Mesendoderm (in vitro differentiated cells): ENCODE results near the gene KLHL22.

Experiments used
- DNase-seq: peaks from one replicate; pipeline ENCODE4 v3.0.0; 2013
- H2AK5ac ChIP-seq: 2 replicates; pipeline ENCODE4 v1.6.1; 2013; ENCODE audit warnings: low read length, inconsistent platforms
- H2BK120ac ChIP-seq: 2 replicates; pipeline ENCODE4 v1.6.1; 2013; ENCODE audit warnings: low read depth, mild to moderate bottlenecking, low read length, moderate library complexity, mixed read lengths
- H2BK15ac ChIP-seq: replicated peaks from 2 replicates; pipeline ENCODE4 v1.6.1; 2013; ENCODE audit warnings: low read depth, mild to moderate bottlenecking, moderate library complexity
- H2BK5ac ChIP-seq: 2 replicates; pipeline ENCODE4 v1.6.1; 2013; ENCODE audit warnings: low read length, inconsistent platforms
- H3K18ac ChIP-seq: 2 replicates; pipeline ENCODE4 v1.6.1; 2013; ENCODE audit warnings: mild to moderate bottlenecking, low read length, mixed read lengths
- H3K23ac ChIP-seq: one replicate; pipeline ENCODE4 v1.6.1; 2013; ENCODE audit warnings: low read length
- H3K27ac ChIP-seq: 2 replicates; pipeline ENCODE4 v1.5.1; 2013; ENCODE audit warnings: low read depth, mild to moderate bottlenecking, inconsistent platforms, low read length, moderate library complexity
- H3K27me3 ChIP-seq: 2 replicates; pipeline ENCODE4 v1.6.1; 2013; ENCODE audit warnings: low read length, control low read depth, mild to moderate bottlenecking, inconsistent platforms; ENCODE audit not compliant: insufficient read depth, poor library complexity
- H3K36me3 ChIP-seq: 2 replicates; pipeline ENCODE4 v1.6.1; 2013; ENCODE audit warnings: low read length, inconsistent platforms; ENCODE audit not compliant: control insufficient read depth, insufficient read depth
- H3K4ac ChIP-seq: one replicate; pipeline ENCODE4 v1.6.1; 2013; ENCODE audit warnings: low read depth, mild to moderate bottlenecking, low read length, moderate library complexity
- H3K4me1 ChIP-seq: 2 replicates; pipeline ENCODE4 v1.6.1; 2013; ENCODE audit warnings: low read depth, low read length, inconsistent platforms; ENCODE audit not compliant: control insufficient read depth
- H3K4me2 ChIP-seq: 2 replicates; pipeline ENCODE4 v1.6.1; 2013; ENCODE audit warnings: low read length
- H3K4me3 ChIP-seq: 2 replicates; pipeline ENCODE4 v1.5.1; 2013; ENCODE audit warnings: mild to moderate bottlenecking, low read length
- H3K56ac ChIP-seq: one replicate; pipeline ENCODE4 v1.6.1; 2013; ENCODE audit warnings: low read length
- H3K79me1 ChIP-seq: 2 replicates; pipeline ENCODE4 v1.6.1; 2013; ENCODE audit warnings: low read length, inconsistent platforms
- H3K79me2 ChIP-seq: 2 replicates; pipeline ENCODE4 v1.6.1; 2013; ENCODE audit warnings: mild to moderate bottlenecking, low read length; ENCODE audit not compliant: control insufficient read depth, insufficient read depth
- H3K9ac ChIP-seq: 2 replicates; pipeline ENCODE4 v1.6.1; 2013; ENCODE audit warnings: low read length, inconsistent platforms
- H4K5ac ChIP-seq: one replicate; pipeline ENCODE4 v1.6.1; 2013; ENCODE audit warnings: low read length
- H4K8ac ChIP-seq: one replicate; pipeline ENCODE4 v1.6.1; 2013; ENCODE audit warnings: low read depth, mild to moderate bottlenecking, control low read depth, low read length, moderate library complexity
- WGBS: extraction: QIAGEN DNeasy Blood & Tissue Kit; methylation state at CpG from one replicate; pipeline ENCODE4 v1.1.7; 2013; ENCODE audit warnings: low lambda C conversion rate, missing lambda C conversion rate; ENCODE audit not compliant: insufficient coverage; ENCODE audit errors: extremely low coverage; 5-methylcytosine and 5-hydroxymethylcytosine counted together

KLHL22 gene

GRCh38 chr22:20514658-20515406 lies 19.2 kb upstream of the KLHL22 start:
- no peak overlapping the region for H3K9ac ChIP-seq
- no peak overlapping the region for H2BK120ac ChIP-seq
- no peak overlapping the region for H3K18ac ChIP-seq
- H3K4ac ChIP-seq, result no peak overlapping the region
- no peak overlapping the region for H3K4me2 ChIP-seq
- no peak overlapping the region for H3K23ac ChIP-seq
- H4K5ac ChIP-seq, result no peak overlapping the region
- no peak overlapping the region for H2AK5ac ChIP-seq
- H3K79me1 ChIP-seq, result peaks cover 31% of the 10 kb centered on the region
- no peak overlapping the region for H4K8ac ChIP-seq
- H3K4me3 ChIP-seq, result no peak overlapping the region
- no peak overlapping the region for H2BK5ac ChIP-seq
- no peak overlapping the region for H2BK15ac ChIP-seq
- WGBS, result no CpG with 5 or more reads among the region's 6 CpGs
- no peaks in the 10 kb centered on the region for H3K27me3 ChIP-seq
- no peaks in the 10 kb centered on the region for H3K36me3 ChIP-seq
- no peak for DNase-seq
- peaks cover 61% of the 10 kb centered on the region for H3K79me2 ChIP-seq
- H3K4me1 ChIP-seq, result no peaks in the 10 kb centered on the region
- H3K27ac ChIP-seq, result no peak overlapping the region
- H3K56ac ChIP-seq, result no peak overlapping the region

- no peaks in the 10 kb centered on the region for H3K36me3 ChIP-seq
- H3K4me1 ChIP-seq, result peaks cover 8% of the 10 kb centered on the region
- peaks cover 64% of the 10 kb centered on the region for H3K79me2 ChIP-seq
- no peak overlapping the region for H2BK120ac ChIP-seq
- H3K23ac ChIP-seq, result no peak overlapping the region
- H3K4ac ChIP-seq, result no peak overlapping the region
- no peak overlapping the region for H3K18ac ChIP-seq
- no peak overlapping the region for H2BK5ac ChIP-seq
- H3K4me2 ChIP-seq, result no peak overlapping the region
- no peak overlapping the region for H4K5ac ChIP-seq
- H3K56ac ChIP-seq, result no peak overlapping the region
- WGBS, result no CpG with 5 or more reads among the region's 4 CpGs
- no peak overlapping the region for H4K8ac ChIP-seq
- peaks cover 31% of the 10 kb centered on the region for H3K79me1 ChIP-seq
- H2BK15ac ChIP-seq, result no peak overlapping the region
- no peak overlapping the region for H3K4me3 ChIP-seq
- no peak overlapping the region for H2AK5ac ChIP-seq
- DNase-seq, result no peak
- H3K27me3 ChIP-seq, result no peaks in the 10 kb centered on the region
- H3K9ac ChIP-seq, result no peak overlapping the region
- no peak overlapping the region for H3K27ac ChIP-seq
Measured at GRCh38 chr22:20511578-20512229, 16.1 kb upstream of the KLHL22 start.

- WGBS, result no CpG with 5 or more reads among the region's 10 CpGs
- H3K79me1 ChIP-seq, result peaks cover 28% of the 10 kb centered on the region
- H2BK120ac ChIP-seq, result no peak overlapping the region
- no peak overlapping the region for H3K9ac ChIP-seq
- peaks cover 61% of the 10 kb centered on the region for H3K79me2 ChIP-seq
- no peak overlapping the region for H2AK5ac ChIP-seq
- H3K56ac ChIP-seq, result no peak overlapping the region
- no peak overlapping the region for H3K4me3 ChIP-seq
- H3K23ac ChIP-seq, result no peak overlapping the region
- no peak overlapping the region for H3K27ac ChIP-seq
- no peak overlapping the region for H2BK15ac ChIP-seq
- H3K4ac ChIP-seq, result no peak overlapping the region
- H4K5ac ChIP-seq, result no peak overlapping the region
- H3K18ac ChIP-seq, result no peak overlapping the region
- no peaks in the 10 kb centered on the region for H3K27me3 ChIP-seq
- H2BK5ac ChIP-seq, result no peak overlapping the region
- no peak overlapping the region for H4K8ac ChIP-seq
- no peak for DNase-seq
- H3K4me1 ChIP-seq, result peaks cover 8% of the 10 kb centered on the region
- H3K4me2 ChIP-seq, result no peak overlapping the region
- H3K36me3 ChIP-seq, result no peaks in the 10 kb centered on the region
Measured at GRCh38 chr22:20510811-20511577, 15.4 kb upstream of the KLHL22 start.

- H3K4ac ChIP-seq, result no peak overlapping the region
- peak overlapping the region; percentile 38 for H3K56ac ChIP-seq
- H3K4me1 ChIP-seq, result peaks cover 8% of the 10 kb centered on the region
- H2BK120ac ChIP-seq, result no peak overlapping the region
- H3K18ac ChIP-seq, result no peak overlapping the region
- DNase-seq, result peak; percentile 80
- no peak overlapping the region for H4K5ac ChIP-seq
- peak overlapping the region; percentile 48 for H3K9ac ChIP-seq
- no peaks in the 10 kb centered on the region for H3K36me3 ChIP-seq
- H2BK5ac ChIP-seq, result no peak overlapping the region
- H3K4me2 ChIP-seq, result no peak overlapping the region
- H2BK15ac ChIP-seq, result no peak overlapping the region
- H3K79me2 ChIP-seq, result peaks cover 53% of the 10 kb centered on the region
- no CpG with 5 or more reads among the region's 7 CpGs for WGBS
- no peak overlapping the region for H3K4me3 ChIP-seq
- H3K27me3 ChIP-seq, result no peaks in the 10 kb centered on the region
- H2AK5ac ChIP-seq, result no peak overlapping the region
- no peak overlapping the region for H3K23ac ChIP-seq
- H3K27ac ChIP-seq, result no peak overlapping the region
- H4K8ac ChIP-seq, result no peak overlapping the region
- peaks cover 21% of the 10 kb centered on the region for H3K79me1 ChIP-seq
Measured at GRCh38 chr22:20509344-20510047, 13.9 kb upstream of the KLHL22 start.

- Histone ChIP-seq H3K27ac (no peak overlapping the region), H3K18ac (no peak overlapping the region), H4K5ac (no peak overlapping the region), H3K9ac (peak overlapping the region; percentile 48), H2BK15ac (no peak overlapping the region), H3K4ac (no peak overlapping the region), H4K8ac (no peak overlapping the region), H3K4me2 (peak overlapping the region; percentile 1), H3K79me1 (peaks cover 17% of the 10 kb centered on the region), H3K4me3 (no peak overlapping the region), H3K36me3 (no peaks in the 10 kb centered on the region), H3K23ac (peak overlapping the region; percentile 72), H3K27me3 (no peaks in the 10 kb centered on the region), H2BK120ac (no peak overlapping the region), H2AK5ac (no peak overlapping the region), H3K4me1 (peaks cover 8% of the 10 kb centered on the region), H3K56ac (peak overlapping the region; percentile 38), H2BK5ac (no peak overlapping the region), H3K79me2 (peaks cover 47% of the 10 kb centered on the region)
- no peak for DNase-seq
- no CpG with 5 or more reads among the region's 10 CpGs for WGBS
Measured at GRCh38 chr22:20508815-20509271, 13.2 kb upstream of the KLHL22 start.
